ENCODE data around the gene NBEA. TPM values are rescaled to one million over a fixed set of nuclear protein-coding genes. Genes with fewer than 3 reads are reported as not detected.

The NBEA gene
- total RNA-seq, 1 donor from 2014 or later: 23.5 TPM

DNA sequence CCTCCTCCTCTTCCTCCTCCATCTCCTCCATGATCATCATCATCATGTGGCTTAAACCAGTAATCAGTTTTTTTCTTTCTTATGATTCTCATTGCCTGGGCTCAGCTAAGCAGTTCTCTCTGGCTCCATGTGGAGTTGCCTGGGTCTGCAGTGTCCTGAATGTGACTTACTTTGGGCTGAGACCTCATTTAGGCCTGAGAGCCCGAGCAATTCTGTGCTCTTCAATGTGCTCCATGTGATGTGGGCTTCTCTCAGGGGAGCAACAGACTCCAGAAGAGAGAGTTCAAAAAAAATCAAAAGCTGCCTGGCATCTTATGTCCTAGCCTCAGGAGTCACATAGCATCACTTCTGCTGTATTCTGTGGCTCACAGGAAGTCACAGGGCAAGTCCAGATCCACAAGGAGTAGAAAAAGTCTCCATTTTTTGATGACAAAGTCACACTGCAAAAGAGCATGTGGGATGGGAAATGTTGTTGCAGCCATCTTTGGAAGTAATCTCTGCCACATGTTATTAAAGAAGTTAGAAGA, 405.7 kb downstream of the NBEA start:
- no peaks in the 10 kb centered on the region for H3K9me3 ChIP-seq (ENCODE audit: control insufficient read depth in 3 of 3, low read length in 3 of 3)
- no peaks in the 10 kb centered on the region for H3K27me3 ChIP-seq (ENCODE audit: control insufficient read depth in 3 of 3, insufficient read depth in 3 of 3, low read length in 3 of 3)
- H3K36me3 ChIP-seq (ENCODE audit: control insufficient read depth in 3 of 3, insufficient read depth in 3 of 3, low read length in 3 of 3): no peaks in the 10 kb centered on the region
- H3K4me3 ChIP-seq (ENCODE audit: low read length in 3 of 3): no peak overlapping the region
- no peaks in the 10 kb centered on the region for H3K4me1 ChIP-seq (ENCODE audit: control insufficient read depth in 3 of 3, insufficient read depth in 3 of 3, low read length in 3 of 3)
- H3K27ac ChIP-seq (ENCODE audit: low read depth, low read length): no peak overlapping the region
- no peak overlapping the region for H3K9ac ChIP-seq (ENCODE audit: low read depth in 1 of 3, low read length in 3 of 3)

DNA sequence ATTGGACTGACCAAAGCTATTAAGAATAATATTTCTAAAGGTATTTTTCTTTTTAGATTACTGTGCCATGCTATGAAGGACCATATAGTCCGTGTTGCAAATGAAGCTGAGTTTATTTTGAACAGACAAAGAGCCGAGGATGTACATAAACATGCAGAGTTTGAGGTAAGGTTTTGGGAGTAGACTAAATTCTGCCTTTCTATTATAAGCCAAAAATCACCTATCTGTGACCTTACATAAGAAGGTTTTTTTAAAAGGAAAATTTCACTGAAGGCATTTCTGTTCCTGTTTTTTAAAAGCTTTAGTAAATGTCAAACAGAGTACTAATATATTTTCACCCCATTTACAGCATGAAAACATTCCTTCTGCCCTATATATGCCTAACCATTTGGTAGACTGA, 407.0 kb downstream of the NBEA start:
- no peaks in the 10 kb centered on the region for H3K9me3 ChIP-seq (ENCODE audit: control insufficient read depth in 3 of 3, low read length in 3 of 3)
- H3K4me1 ChIP-seq (ENCODE audit: control insufficient read depth in 3 of 3, insufficient read depth in 3 of 3, low read length in 3 of 3): no peaks in the 10 kb centered on the region
- H3K4me3 ChIP-seq (ENCODE audit: low read length in 3 of 3): no peak overlapping the region
- no peak overlapping the region for H3K27ac ChIP-seq (ENCODE audit: low read depth, low read length)
- no peaks in the 10 kb centered on the region for H3K36me3 ChIP-seq (ENCODE audit: control insufficient read depth in 3 of 3, insufficient read depth in 3 of 3, low read length in 3 of 3)
- H3K27me3 ChIP-seq (ENCODE audit: control insufficient read depth in 3 of 3, insufficient read depth in 3 of 3, low read length in 3 of 3): no peaks in the 10 kb centered on the region
- peak overlapping the region in 1 of 3 donors; percentile 27 for H3K9ac ChIP-seq (ENCODE audit: low read depth in 1 of 3, low read length in 3 of 3)

DNA sequence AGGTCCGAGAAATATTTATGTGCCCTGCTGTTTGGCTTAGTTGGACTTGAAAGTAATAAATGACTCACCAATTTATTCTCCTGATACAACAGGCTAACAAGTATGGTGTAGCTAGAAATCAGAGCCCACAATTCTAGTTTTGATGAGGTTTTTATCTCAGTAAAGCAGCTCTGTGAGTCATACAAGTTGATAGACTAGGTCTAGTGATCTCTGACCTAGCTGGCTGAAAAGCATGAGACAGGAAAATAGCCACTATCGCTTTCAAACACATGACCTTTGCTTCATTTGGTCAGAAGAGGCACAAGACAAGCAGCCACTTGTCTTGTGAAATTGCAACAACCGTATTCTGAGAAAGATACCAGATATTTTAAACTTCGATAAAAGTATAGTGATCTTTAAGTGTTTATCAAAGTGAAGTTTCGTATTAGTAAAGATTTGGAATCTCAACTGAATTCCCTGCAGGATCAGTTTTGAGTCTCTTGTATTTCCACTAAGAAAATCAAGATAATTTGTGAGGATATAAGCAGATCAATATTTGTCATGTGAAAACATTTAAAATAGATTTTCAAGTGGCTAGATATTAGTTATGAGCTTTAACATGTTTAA, 407.7 kb downstream of the NBEA start:
- H3K9ac ChIP-seq (ENCODE audit: low read depth in 1 of 3, low read length in 3 of 3): no peak overlapping the region
- H3K36me3 ChIP-seq (ENCODE audit: control insufficient read depth in 3 of 3, insufficient read depth in 3 of 3, low read length in 3 of 3): no peaks in the 10 kb centered on the region
- H3K27me3 ChIP-seq (ENCODE audit: control insufficient read depth in 3 of 3, insufficient read depth in 3 of 3, low read length in 3 of 3): no peaks in the 10 kb centered on the region
- no peak overlapping the region for H3K4me3 ChIP-seq (ENCODE audit: low read length in 3 of 3)
- H3K27ac ChIP-seq (ENCODE audit: low read depth, low read length): peak overlapping the region; percentile 41
- H3K4me1 ChIP-seq (ENCODE audit: control insufficient read depth in 3 of 3, insufficient read depth in 3 of 3, low read length in 3 of 3): no peaks in the 10 kb centered on the region
- H3K9me3 ChIP-seq (ENCODE audit: control insufficient read depth in 3 of 3, low read length in 3 of 3): no peaks in the 10 kb centered on the region

DNA sequence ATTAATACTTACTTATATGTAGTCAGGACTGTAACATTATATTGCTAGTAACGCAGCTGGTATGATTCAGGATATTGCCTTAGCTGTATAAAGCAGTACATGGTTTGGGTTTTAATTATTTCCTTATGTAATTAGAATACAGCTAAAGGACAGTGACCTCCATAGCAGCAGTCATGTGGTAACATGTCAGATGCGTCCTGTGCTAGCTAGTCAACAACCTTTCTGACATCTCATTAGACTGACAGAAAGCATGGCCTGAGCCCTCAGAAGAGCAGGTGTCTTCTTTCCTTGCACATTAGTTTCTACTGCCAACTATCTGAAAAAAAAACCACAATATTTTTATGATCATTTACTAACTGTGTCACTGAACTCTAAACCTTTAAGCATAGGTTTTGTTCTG, 412.2 kb downstream of the NBEA start:
- H3K27ac ChIP-seq (ENCODE audit: low read depth, low read length): no peak overlapping the region
- H3K27me3 ChIP-seq (ENCODE audit: control insufficient read depth in 3 of 3, insufficient read depth in 3 of 3, low read length in 3 of 3): no peaks in the 10 kb centered on the region
- no peaks in the 10 kb centered on the region for H3K4me1 ChIP-seq (ENCODE audit: control insufficient read depth in 3 of 3, insufficient read depth in 3 of 3, low read length in 3 of 3)
- no peak overlapping the region for H3K4me3 ChIP-seq (ENCODE audit: low read length in 3 of 3)
- H3K9ac ChIP-seq (ENCODE audit: low read depth in 1 of 3, low read length in 3 of 3): no peak overlapping the region
- no peaks in the 10 kb centered on the region for H3K36me3 ChIP-seq (ENCODE audit: control insufficient read depth in 3 of 3, insufficient read depth in 3 of 3, low read length in 3 of 3)
- H3K9me3 ChIP-seq (ENCODE audit: control insufficient read depth in 3 of 3, low read length in 3 of 3): no peaks in the 10 kb centered on the region

DNA sequence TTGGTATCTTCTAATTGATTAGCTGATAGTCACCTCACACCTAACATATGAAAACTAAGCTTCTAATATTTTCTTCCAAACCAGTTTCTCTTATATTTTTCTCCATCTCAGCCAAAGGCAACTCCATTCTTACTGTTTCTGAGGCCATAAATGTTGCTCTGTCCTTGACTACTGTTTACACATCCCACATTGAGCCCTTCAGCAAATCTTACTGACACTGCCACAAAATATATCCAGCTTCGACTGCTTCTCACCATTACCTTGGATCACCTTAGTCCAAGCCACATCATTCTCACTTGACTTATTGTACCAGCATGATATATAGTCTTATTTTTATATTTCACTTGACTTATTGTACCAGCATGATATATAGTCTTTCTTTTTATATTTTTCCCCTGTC, 412.8 kb downstream of the NBEA start:
- no peaks in the 10 kb centered on the region for H3K27me3 ChIP-seq (ENCODE audit: control insufficient read depth in 3 of 3, insufficient read depth in 3 of 3, low read length in 3 of 3)
- no peak overlapping the region for H3K9ac ChIP-seq (ENCODE audit: low read depth in 1 of 3, low read length in 3 of 3)
- H3K27ac ChIP-seq (ENCODE audit: low read depth, low read length): no peak overlapping the region
- no peaks in the 10 kb centered on the region for H3K4me1 ChIP-seq (ENCODE audit: control insufficient read depth in 3 of 3, insufficient read depth in 3 of 3, low read length in 3 of 3)
- H3K36me3 ChIP-seq (ENCODE audit: control insufficient read depth in 3 of 3, insufficient read depth in 3 of 3, low read length in 3 of 3): no peaks in the 10 kb centered on the region
- no peak overlapping the region for H3K4me3 ChIP-seq (ENCODE audit: low read length in 3 of 3)
- H3K9me3 ChIP-seq (ENCODE audit: control insufficient read depth in 3 of 3, low read length in 3 of 3): no peaks in the 10 kb centered on the region

DNA sequence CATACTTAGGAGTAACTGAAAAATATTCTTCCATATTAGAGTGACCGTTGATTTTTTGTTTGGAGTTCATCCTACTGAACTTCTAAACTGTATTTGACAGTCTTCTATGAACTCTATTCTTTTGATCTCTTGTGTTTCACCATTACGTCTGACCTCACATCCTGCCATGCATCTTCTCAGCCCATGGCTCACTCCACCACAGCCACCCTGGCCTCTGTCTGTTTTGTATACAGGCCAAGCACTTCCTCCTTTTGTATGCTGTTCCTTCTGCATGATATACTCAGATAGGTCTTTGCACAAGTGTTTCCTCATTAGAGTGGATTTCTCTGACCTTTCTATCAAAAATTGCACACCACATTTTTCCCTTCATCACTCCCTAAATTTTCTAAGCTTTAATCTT, 414.5 kb downstream of the NBEA start:
- no peaks in the 10 kb centered on the region for H3K36me3 ChIP-seq (ENCODE audit: control insufficient read depth in 3 of 3, insufficient read depth in 3 of 3, low read length in 3 of 3)
- no peak overlapping the region for H3K9ac ChIP-seq (ENCODE audit: low read depth in 1 of 3, low read length in 3 of 3)
- no peaks in the 10 kb centered on the region for H3K27me3 ChIP-seq (ENCODE audit: control insufficient read depth in 3 of 3, insufficient read depth in 3 of 3, low read length in 3 of 3)
- no peaks in the 10 kb centered on the region for H3K9me3 ChIP-seq (ENCODE audit: control insufficient read depth in 3 of 3, low read length in 3 of 3)
- no peak overlapping the region for H3K4me3 ChIP-seq (ENCODE audit: low read length in 3 of 3)
- no peaks in the 10 kb centered on the region for H3K4me1 ChIP-seq (ENCODE audit: control insufficient read depth in 3 of 3, insufficient read depth in 3 of 3, low read length in 3 of 3)
- H3K27ac ChIP-seq (ENCODE audit: low read depth, low read length): no peak overlapping the region

DNA sequence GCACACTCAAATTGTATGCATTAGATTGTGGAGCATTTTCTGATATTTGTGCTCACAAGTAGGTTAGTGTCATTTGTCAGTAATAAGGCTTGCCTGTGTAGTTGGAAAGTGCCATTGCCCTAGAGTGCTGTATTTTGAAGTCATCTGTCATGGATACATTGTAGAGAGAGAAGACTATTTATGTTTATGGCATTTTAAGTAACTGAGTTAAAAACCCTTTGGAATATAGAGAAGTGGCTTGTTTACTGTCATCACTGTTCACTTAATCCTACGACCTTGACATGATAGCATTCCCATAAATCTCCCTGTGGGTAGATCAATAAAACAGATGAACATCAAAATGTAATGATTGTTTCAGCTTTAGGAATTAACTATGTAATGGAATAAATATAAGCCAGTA, 423.8 kb downstream of the NBEA start:
- H3K36me3 ChIP-seq (ENCODE audit: control insufficient read depth in 3 of 3, insufficient read depth in 3 of 3, low read length in 3 of 3): no peaks in the 10 kb centered on the region
- H3K9me3 ChIP-seq (ENCODE audit: control insufficient read depth in 3 of 3, low read length in 3 of 3): peaks cover 0 to 1% (median 0%) of the 10 kb centered on the region in 3 donors
- H3K27me3 ChIP-seq (ENCODE audit: control insufficient read depth in 3 of 3, insufficient read depth in 3 of 3, low read length in 3 of 3): no peaks in the 10 kb centered on the region
- H3K4me1 ChIP-seq (ENCODE audit: control insufficient read depth in 3 of 3, insufficient read depth in 3 of 3, low read length in 3 of 3): no peaks in the 10 kb centered on the region
- H3K9ac ChIP-seq (ENCODE audit: low read depth in 1 of 3, low read length in 3 of 3): no peak overlapping the region
- no peak overlapping the region for H3K4me3 ChIP-seq (ENCODE audit: low read length in 3 of 3)
- no peak overlapping the region for H3K27ac ChIP-seq (ENCODE audit: low read depth, low read length)

DNA sequence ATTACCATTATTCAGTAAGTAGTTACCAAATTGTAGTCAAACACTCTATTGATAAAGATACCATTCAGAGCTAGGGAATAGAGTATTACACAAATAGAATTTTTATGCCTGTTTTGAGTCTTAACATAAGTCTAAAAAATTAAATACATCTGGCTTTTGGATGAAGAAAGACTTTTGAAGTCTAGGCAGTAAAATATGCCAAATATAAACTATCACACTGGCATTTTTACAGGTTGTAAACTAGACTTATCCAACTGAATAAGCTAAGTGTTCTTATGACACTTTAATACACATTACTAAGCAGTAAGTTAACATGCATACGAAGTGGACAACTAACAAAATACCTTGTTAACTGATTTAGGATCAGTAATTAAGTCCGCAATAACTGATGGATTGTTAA, 425.5 kb downstream of the NBEA start:
- Histone ChIP-seq H3K4me3 (ENCODE audit: low read length in 3 of 3) (no peak overlapping the region), H3K9me3 (ENCODE audit: control insufficient read depth in 3 of 3, low read length in 3 of 3) (peaks cover 0 to 9% (median 4%) of the 10 kb centered on the region in 3 donors), H3K4me1 (ENCODE audit: control insufficient read depth in 3 of 3, insufficient read depth in 3 of 3, low read length in 3 of 3) (no peaks in the 10 kb centered on the region), H3K9ac (ENCODE audit: low read depth in 1 of 3, low read length in 3 of 3) (no peak overlapping the region), H3K27ac (ENCODE audit: low read depth, low read length) (no peak overlapping the region), H3K27me3 (ENCODE audit: control insufficient read depth in 3 of 3, insufficient read depth in 3 of 3, low read length in 3 of 3) (no peaks in the 10 kb centered on the region), H3K36me3 (ENCODE audit: control insufficient read depth in 3 of 3, insufficient read depth in 3 of 3, low read length in 3 of 3) (no peaks in the 10 kb centered on the region)

DNA sequence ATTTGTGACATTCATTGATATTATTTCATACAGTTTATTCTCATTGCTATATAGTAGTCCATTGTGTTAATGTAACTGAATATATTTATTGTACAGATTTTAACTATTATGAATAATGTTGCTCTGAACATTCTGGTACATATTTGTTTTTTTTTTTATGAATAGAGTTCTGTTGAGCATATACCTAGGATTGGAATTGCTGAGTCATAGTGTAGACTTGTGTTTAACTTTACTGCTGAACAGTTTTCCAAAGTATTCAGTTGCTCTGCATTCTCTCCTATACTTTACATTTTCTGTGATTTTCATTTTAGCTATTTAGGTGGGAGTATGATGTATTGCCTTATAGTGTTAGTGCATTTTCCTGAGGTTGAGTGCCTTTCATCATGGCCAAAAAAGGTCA, 436.9 kb downstream of the NBEA start:
- Histone ChIP-seq H3K27ac (ENCODE audit: low read depth, low read length) (no peak overlapping the region), H3K9me3 (ENCODE audit: control insufficient read depth in 3 of 3, low read length in 3 of 3) (no peaks in the 10 kb centered on the region), H3K9ac (ENCODE audit: low read depth in 1 of 3, low read length in 3 of 3) (no peak overlapping the region), H3K36me3 (ENCODE audit: control insufficient read depth in 3 of 3, insufficient read depth in 3 of 3, low read length in 3 of 3) (no peaks in the 10 kb centered on the region), H3K27me3 (ENCODE audit: control insufficient read depth in 3 of 3, insufficient read depth in 3 of 3, low read length in 3 of 3) (no peaks in the 10 kb centered on the region), H3K4me3 (ENCODE audit: low read length in 3 of 3) (peak overlapping the region in 1 of 3 donors; percentile 10), H3K4me1 (ENCODE audit: control insufficient read depth in 3 of 3, insufficient read depth in 3 of 3, low read length in 3 of 3) (no peaks in the 10 kb centered on the region)

DNA sequence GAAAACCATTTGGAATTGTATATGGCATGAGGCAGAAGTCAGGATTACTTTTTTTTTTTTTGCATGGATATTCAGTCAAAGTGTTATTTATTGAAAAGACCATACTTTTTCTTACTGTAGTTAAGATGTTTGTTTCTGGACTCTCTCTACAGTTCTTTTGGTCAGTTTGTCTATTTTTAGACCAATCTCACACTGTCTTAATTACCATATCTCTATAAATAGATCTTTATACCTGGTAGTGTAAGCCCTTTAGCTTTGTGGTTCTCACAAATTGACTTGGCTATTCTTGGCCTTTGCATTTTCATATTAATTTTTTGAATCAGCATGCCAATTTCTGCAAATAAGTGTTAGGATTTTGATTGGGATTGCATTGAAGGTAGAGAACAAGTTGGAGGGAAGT, 437.6 kb downstream of the NBEA start:
- no peaks in the 10 kb centered on the region for H3K36me3 ChIP-seq (ENCODE audit: control insufficient read depth in 3 of 3, insufficient read depth in 3 of 3, low read length in 3 of 3)
- H3K27me3 ChIP-seq (ENCODE audit: control insufficient read depth in 3 of 3, insufficient read depth in 3 of 3, low read length in 3 of 3): no peaks in the 10 kb centered on the region
- H3K27ac ChIP-seq (ENCODE audit: low read depth, low read length): no peak overlapping the region
- no peak overlapping the region for H3K9ac ChIP-seq (ENCODE audit: low read depth in 1 of 3, low read length in 3 of 3)
- no peak overlapping the region for H3K4me3 ChIP-seq (ENCODE audit: low read length in 3 of 3)
- no peaks in the 10 kb centered on the region for H3K4me1 ChIP-seq (ENCODE audit: control insufficient read depth in 3 of 3, insufficient read depth in 3 of 3, low read length in 3 of 3)
- H3K9me3 ChIP-seq (ENCODE audit: control insufficient read depth in 3 of 3, low read length in 3 of 3): no peaks in the 10 kb centered on the region

Data from skeletal muscle tissue (tissue), 4 donors.